ENCODE results near the gene PYDC1. TPM values are rescaled to one million over a fixed set of nuclear protein-coding genes. Genes with fewer than 3 reads are reported as not detected.
"Not testable (repeated sequence)": the region's sequence is repeated elsewhere in the genome, so short reads cannot be mapped to it uniquely, and the experiment has no call there.

The PYDC1 gene
- total RNA-seq, 1 experiment from 2014 or later = not detected

DNA sequence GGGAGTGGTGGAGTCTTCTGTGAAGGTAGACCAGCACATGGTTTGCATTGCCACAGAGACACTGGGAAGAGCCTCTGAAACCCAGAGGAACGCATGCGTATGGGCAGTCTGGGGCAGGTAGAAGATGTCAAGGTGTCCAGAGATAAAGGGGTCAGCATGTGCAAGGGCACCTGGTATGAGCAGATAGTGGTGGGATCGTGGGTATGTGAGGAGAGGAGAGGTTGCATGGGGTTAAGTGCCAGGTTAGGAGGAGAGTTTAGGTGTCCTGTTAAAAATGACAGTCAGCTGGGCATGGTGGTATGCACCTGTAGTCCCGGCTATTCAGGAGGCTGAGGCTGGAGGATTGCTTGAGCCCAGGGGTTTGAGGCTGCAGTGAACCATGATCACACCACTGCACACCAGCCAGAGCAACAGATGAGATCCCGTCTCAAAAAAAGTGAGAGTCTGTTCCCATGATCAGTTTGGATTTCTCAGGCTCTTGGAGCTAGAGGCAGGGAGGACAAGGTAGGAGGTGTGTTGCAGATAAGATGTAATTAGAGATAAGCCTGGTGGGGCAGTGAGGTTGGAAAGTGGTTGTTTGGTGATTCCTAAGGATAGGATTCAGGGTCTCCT, 17.4 kb downstream of the PYDC1 start:
- no TSS peak for BruUV-seq (replicated peaks)
- no peaks in the 10 kb centered on the region for H3K9me3 ChIP-seq
- ChIA-PET CTCF (interaction anchor here (0.5 to 1.0 kb wide), 2 partner anchors 43 to 57 kb away, joined by 3 read pairs; no protein-coding TSS in a partner anchor), POLR2A (no interaction called here)
- DNase-seq = no peak
- H3K4me3 Mint-ChIP-seq (ENCODE audit: unreplicated experiment) = no peak overlapping the region
- H3K36me3 Mint-ChIP-seq (ENCODE audit: insufficient read depth, unreplicated experiment) = peaks cover 77% of the 10 kb centered on the region
- H3K4me1 ChIP-seq = no peaks in the 10 kb centered on the region; the same call in 1 of the 2 replicates
- no peak overlapping the region for H3K4me3 ChIP-seq (ENCODE audit: low read depth, low read length)
- H3K27ac Mint-ChIP-seq (ENCODE audit: unreplicated experiment) = peak overlapping the region; percentile 30
- H3K4me1 Mint-ChIP-seq (ENCODE audit: low read depth, unreplicated experiment) = peaks cover 22% of the 10 kb centered on the region
- no peaks in the 10 kb centered on the region for H3K27me3 Mint-ChIP-seq (ENCODE audit: insufficient read depth, unreplicated experiment)
- no peaks in the 10 kb centered on the region; the same call in 1 of the 2 replicates for H3K36me3 ChIP-seq (ENCODE audit: control insufficient read depth, insufficient read depth, low read length)
- H3K27me3 ChIP-seq (replicated peaks; ENCODE audit: control insufficient read depth, insufficient read depth, low read length) = no peaks in the 10 kb centered on the region
- intact Hi-C loops (cut with micrococcal nuclease; ENCODE audit: unreplicated experiment) = loop anchor here (5.0 to 10.0 kb wide), 2 partner anchors 95 to 243 kb away; partner anchors contain the start of gene ZNF843
- H3K9me3 Mint-ChIP-seq (ENCODE audit: unreplicated experiment) = no peaks in the 10 kb centered on the region
- TF ChIP-seq, protein P1, sequence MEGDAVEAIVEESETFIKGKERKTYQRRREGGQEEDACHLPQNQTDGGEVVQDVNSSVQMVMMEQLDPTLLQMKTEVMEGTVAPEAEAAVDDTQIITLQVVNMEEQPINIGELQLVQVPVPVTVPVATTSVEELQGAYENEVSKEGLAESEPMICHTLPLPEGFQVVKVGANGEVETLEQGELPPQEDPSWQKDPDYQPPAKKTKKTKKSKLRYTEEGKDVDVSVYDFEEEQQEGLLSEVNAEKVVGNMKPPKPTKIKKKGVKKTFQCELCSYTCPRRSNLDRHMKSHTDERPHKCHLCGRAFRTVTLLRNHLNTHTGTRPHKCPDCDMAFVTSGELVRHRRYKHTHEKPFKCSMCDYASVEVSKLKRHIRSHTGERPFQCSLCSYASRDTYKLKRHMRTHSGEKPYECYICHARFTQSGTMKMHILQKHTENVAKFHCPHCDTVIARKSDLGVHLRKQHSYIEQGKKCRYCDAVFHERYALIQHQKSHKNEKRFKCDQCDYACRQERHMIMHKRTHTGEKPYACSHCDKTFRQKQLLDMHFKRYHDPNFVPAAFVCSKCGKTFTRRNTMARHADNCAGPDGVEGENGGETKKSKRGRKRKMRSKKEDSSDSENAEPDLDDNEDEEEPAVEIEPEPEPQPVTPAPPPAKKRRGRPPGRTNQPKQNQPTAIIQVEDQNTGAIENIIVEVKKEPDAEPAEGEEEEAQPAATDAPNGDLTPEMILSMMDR (IDR thresholded peaks at IDR 0.05; ENCODE audit: insufficient read depth in 1 of 2, low read depth in 1 of 2, low read length in 1 of 2, severe bottlenecking in 1 of 2, unreplicated experiment in 1 of 2) = no peak

DNA sequence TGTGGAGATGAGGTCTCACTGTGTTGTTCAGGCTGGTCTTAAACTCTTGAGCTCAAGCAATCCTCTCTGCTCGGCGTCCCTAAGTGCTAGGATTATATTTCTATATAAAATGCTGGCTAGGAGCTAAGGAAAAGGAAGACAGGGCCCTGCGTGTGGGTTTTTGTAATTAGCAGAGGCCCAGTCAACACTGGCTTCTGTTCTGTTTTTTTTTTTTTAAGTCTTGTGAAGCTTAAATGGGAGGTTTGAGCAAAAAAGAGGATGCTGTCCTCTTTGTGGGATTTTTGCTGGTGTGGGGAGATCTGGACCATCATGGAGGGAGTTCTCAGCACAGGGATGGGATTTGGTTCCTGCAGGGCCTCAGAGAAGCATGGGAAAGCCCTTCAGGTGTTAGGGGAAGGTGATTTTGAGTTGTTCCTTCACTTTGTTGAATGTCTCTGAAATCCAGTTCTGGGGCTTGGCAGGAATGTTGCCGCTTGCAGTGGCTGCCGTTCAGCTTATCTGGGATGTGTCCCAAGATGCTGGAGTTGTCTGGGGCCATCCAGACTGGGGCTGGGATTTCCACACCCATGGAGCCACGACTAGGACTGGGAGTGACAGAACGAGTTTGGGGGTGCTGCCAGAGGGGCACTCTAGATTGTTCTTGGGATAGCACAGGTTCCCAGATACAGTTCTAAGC, 18.6 kb downstream of the PYDC1 start:
- H3K36me3 ChIP-seq (ENCODE audit: control insufficient read depth, insufficient read depth, low read length) = peaks cover 1% of the 10 kb centered on the region; the same call in 1 of the 2 replicates
- H3K4me3 ChIP-seq (ENCODE audit: low read depth, low read length) = no peak overlapping the region
- no peak overlapping the region for H3K4me3 Mint-ChIP-seq (ENCODE audit: unreplicated experiment)
- no TSS peak for BruUV-seq (replicated peaks)
- H3K27ac Mint-ChIP-seq (ENCODE audit: unreplicated experiment) = peak overlapping the region; percentile 30
- peaks cover 22% of the 10 kb centered on the region for H3K4me1 Mint-ChIP-seq (ENCODE audit: low read depth, unreplicated experiment)
- no peaks in the 10 kb centered on the region for H3K9me3 ChIP-seq
- intact Hi-C loops (cut with micrococcal nuclease; ENCODE audit: unreplicated experiment) = no loop called here
- H3K36me3 Mint-ChIP-seq (ENCODE audit: insufficient read depth, unreplicated experiment) = peaks cover 82% of the 10 kb centered on the region
- no peak for DNase-seq
- H3K9me3 Mint-ChIP-seq (ENCODE audit: unreplicated experiment) = no peaks in the 10 kb centered on the region
- H3K27me3 Mint-ChIP-seq (ENCODE audit: insufficient read depth, unreplicated experiment) = no peaks in the 10 kb centered on the region
- CTCF ChIA-PET = no interaction called here
- H3K27me3 ChIP-seq (replicated peaks; ENCODE audit: control insufficient read depth, insufficient read depth, low read length) = no peaks in the 10 kb centered on the region
- POLR2A ChIA-PET = no interaction called here
- TF ChIP-seq, protein P1 (IDR thresholded peaks at IDR 0.05; ENCODE audit: insufficient read depth in 1 of 2, low read depth in 1 of 2, low read length in 1 of 2, severe bottlenecking in 1 of 2, unreplicated experiment in 1 of 2) = no peak
- H3K4me1 ChIP-seq = no peaks in the 10 kb centered on the region; the same call in 1 of the 2 replicates

DNA sequence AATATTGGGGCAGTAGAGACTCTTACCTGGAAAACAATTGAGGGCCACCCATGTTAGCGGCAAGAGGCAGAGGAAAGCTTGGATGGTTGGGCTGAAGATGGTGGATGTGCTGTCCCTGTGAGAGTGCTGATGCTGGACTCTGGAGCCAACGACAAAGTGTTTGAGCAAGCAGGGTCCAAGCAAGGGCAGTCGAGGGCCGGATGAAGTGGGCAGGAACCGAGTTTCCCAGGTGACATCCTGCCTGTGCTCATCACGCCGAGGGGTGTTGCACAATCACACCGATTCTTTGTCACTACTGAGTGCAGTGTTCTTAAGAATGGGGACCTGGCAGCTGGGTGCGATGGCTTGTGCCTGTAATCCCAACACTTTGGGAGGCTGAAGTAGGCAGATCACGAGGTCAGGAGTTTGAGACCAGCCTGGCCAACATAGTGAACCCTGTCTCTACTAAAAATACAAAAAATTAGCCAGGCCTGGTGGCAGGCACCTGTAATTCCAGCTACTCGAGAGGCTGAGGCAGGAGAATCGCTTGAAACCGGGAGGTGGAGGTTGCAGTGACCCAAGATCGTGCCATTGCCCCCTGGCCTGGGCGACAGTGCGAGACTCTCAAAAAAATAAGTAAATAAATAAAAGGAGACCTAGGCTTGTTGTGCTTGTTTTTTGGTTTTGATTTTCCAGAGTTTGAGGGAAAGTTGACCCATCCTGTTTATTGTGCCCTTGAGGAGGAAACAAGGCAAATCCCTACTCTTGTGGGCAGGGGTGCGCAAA, 20.4 kb downstream of the PYDC1 start:
- H3K27me3 ChIP-seq (replicated peaks; ENCODE audit: control insufficient read depth, insufficient read depth, low read length) = no peaks in the 10 kb centered on the region
- TF ChIP-seq, protein P1 (IDR thresholded peaks at IDR 0.05; ENCODE audit: insufficient read depth in 1 of 2, low read depth in 1 of 2, low read length in 1 of 2, severe bottlenecking in 1 of 2, unreplicated experiment in 1 of 2) = no peak
- H3K4me1 ChIP-seq = no peaks in the 10 kb centered on the region; the same call in 1 of the 2 replicates
- CTCF ChIA-PET = no interaction called here
- no peaks in the 10 kb centered on the region for H3K9me3 ChIP-seq
- H3K4me1 Mint-ChIP-seq (ENCODE audit: low read depth, unreplicated experiment) = peaks cover 22% of the 10 kb centered on the region
- no peaks in the 10 kb centered on the region for H3K9me3 Mint-ChIP-seq (ENCODE audit: unreplicated experiment)
- intact Hi-C loops (cut with micrococcal nuclease; ENCODE audit: unreplicated experiment) = no loop called here
- POLR2A ChIA-PET = no interaction called here
- H3K4me3 Mint-ChIP-seq (ENCODE audit: unreplicated experiment) = no peak overlapping the region
- no peak overlapping the region for H3K4me3 ChIP-seq (ENCODE audit: low read depth, low read length)
- peaks cover 3% of the 10 kb centered on the region for H3K36me3 ChIP-seq (ENCODE audit: control insufficient read depth, insufficient read depth, low read length)
- DNase-seq = no peak
- H3K27me3 Mint-ChIP-seq (ENCODE audit: insufficient read depth, unreplicated experiment) = no peaks in the 10 kb centered on the region
- no TSS peak for BruUV-seq (replicated peaks)
- no peak overlapping the region for H3K27ac Mint-ChIP-seq (ENCODE audit: unreplicated experiment)
- H3K36me3 Mint-ChIP-seq (ENCODE audit: insufficient read depth, unreplicated experiment) = peaks cover 85% of the 10 kb centered on the region

DNA sequence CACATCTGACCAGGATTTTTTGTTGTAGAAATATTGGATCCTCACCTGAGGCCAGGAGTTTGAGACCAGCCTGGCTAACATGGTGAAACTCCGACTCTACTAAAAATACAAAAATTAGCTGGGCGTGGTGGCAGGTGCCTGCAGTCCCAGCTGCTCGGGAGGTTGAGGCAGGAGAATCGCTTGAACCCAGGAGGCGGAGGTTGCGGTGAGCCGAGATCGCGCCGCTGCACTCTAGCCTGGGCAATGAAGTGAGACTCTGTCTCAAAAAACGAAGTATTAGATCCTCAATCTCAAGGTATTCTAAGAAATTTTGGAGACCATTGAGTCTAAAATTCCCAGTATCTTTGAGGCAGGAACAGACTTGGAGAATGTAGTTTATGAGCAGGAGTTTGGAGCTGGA, 21.1 kb downstream of the PYDC1 start:
- Mint-ChIP-seq H3K4me1 (ENCODE audit: low read depth, unreplicated experiment) (peaks cover 22% of the 10 kb centered on the region), H3K36me3 (ENCODE audit: insufficient read depth, unreplicated experiment) (peaks cover 85% of the 10 kb centered on the region)
- intact Hi-C loops (cut with micrococcal nuclease; ENCODE audit: unreplicated experiment); H3K27ac Mint-ChIP-seq (ENCODE audit: unreplicated experiment); DNase-seq; H3K4me3 ChIP-seq (ENCODE audit: low read depth, low read length); H3K27me3 ChIP-seq (replicated peaks; ENCODE audit: control insufficient read depth, insufficient read depth, low read length); BruUV-seq (replicated peaks); H3K36me3 ChIP-seq (ENCODE audit: control insufficient read depth, insufficient read depth, low read length); H3K4me3 Mint-ChIP-seq (ENCODE audit: unreplicated experiment); H3K27me3 Mint-ChIP-seq (ENCODE audit: insufficient read depth, unreplicated experiment); H3K4me1 ChIP-seq; H3K9me3 ChIP-seq; POLR2A ChIA-PET; CTCF ChIA-PET; H3K9me3 Mint-ChIP-seq (ENCODE audit: unreplicated experiment): not testable (repeated sequence)

All from Caco-2 (cell line).